Endothelial cell of umbilical vein (primary cell): ENCODE data around the gene C15orf40. TPM values are rescaled to one million over a fixed set of nuclear protein-coding genes. Genes with fewer than 3 reads are reported as not detected.

Source experiments
- BruUV-seq: library from RNA; stranded (reverse); fragments of 400-500 nt; replicated peaks from 2 replicates; lab custom pipeline; 2021; lab: Mats Ljungman, UMichigan
- CTCF ChIA-PET: fragments of 300-600, 350-600 bp; sonication (Branson Sonifier 250); formaldehyde crosslinking; loops from one replicate; lab custom pipeline; 2021; ENCODE audit warnings: antibody characterized with exemption, inconsistent platforms; lab: Charles Lee
- POLR2A ChIA-PET: fragments of 300-600, 350-600 bp; sonication (Branson Sonifier 250); formaldehyde crosslinking; loops from one replicate; lab custom pipeline; 2021; ENCODE audit warnings: antibody characterized with exemption, inconsistent platforms; lab: Charles Lee
- DNase-seq: peaks from one replicate; pipeline ENCODE4 v3.0.0-alpha.2; 2011; ENCODE audit warnings: low read depth, low spot score
- FAIRE-seq: peaks from 2 replicates; lab custom pipeline; 2011; peaks lifted over from hg19 to GRCh38; lab: Jason Lieb, UNC
- H2AFZ ChIP-seq: 2 replicates; pipeline ENCODE4 v1.6.0; 2012; ENCODE audit warnings: low read depth, low read length, control low read depth, inconsistent platforms
- H3K27ac ChIP-seq: 2 replicates; pipeline ENCODE4 v1.5.1; 2011; ENCODE audit warnings: low read depth, mild to moderate bottlenecking, control low read depth, low read length, moderate library complexity; ENCODE audit not compliant: insufficient read depth
- H3K27me3 ChIP-seq, 2 experiments: 2 replicates each; pipeline versions ENCODE4 v1.6.0 to v1.6.1; 2011; ENCODE audit warnings: low read length in 2 of 2, mixed read lengths in 1 of 2; ENCODE audit not compliant: control insufficient read depth in 2 of 2, insufficient read depth in 2 of 2
- H3K36me3 ChIP-seq, 2 experiments: 2 replicates in 1 of 2; 3 replicates in 1 of 2; pipeline ENCODE4 v1.5.1; 2011; ENCODE audit warnings: low read length in 2 of 2, mild to moderate bottlenecking in 1 of 2, moderate library complexity in 1 of 2; ENCODE audit not compliant: control insufficient read depth in 2 of 2, insufficient read depth in 2 of 2; ENCODE audit errors: extremely low read depth in 1 of 2
- H3K4me1 ChIP-seq: 3 replicates; pipeline ENCODE4 v1.5.1; 2011; ENCODE audit warnings: mild to moderate bottlenecking, low read length; ENCODE audit not compliant: control insufficient read depth, insufficient read depth; ENCODE audit errors: extremely low read depth
- H3K4me2 ChIP-seq: 2 replicates; pipeline ENCODE4 v1.6.1; 2011; ENCODE audit warnings: low read length, control low read depth, mixed read lengths; ENCODE audit not compliant: insufficient read depth
- H3K4me3 ChIP-seq, 3 experiments: fragments of 200-600 bp in 1 of 3; sonication (generic), shearing (Covaris generic) in 1 of 3; replicated peaks in 1 of 3; 2 replicates each; pipeline ENCODE4 v1.5.1; 2011 to 2016; ENCODE audit warnings: control low read depth in 3 of 3, low read length in 3 of 3, mild to moderate bottlenecking in 2 of 3, inconsistent platforms in 1 of 3, low read depth in 1 of 3, moderate library complexity in 1 of 3; ENCODE audit not compliant: insufficient read depth in 1 of 3
- H3K79me2 ChIP-seq: 2 replicates; pipeline ENCODE4 v1.6.0; 2012; ENCODE audit warnings: low read length, inconsistent platforms; ENCODE audit not compliant: control insufficient read depth, insufficient read depth
- H3K9ac ChIP-seq: replicated peaks from 2 replicates; pipeline ENCODE3; 2011; ENCODE audit warnings: low read length, control low read depth; ENCODE audit not compliant: insufficient read depth; ENCODE audit errors: extremely low read depth
- H3K9me1 ChIP-seq: replicated peaks from 3 replicates; pipeline ENCODE4 v1.6.0; 2011; ENCODE audit warnings: mild to moderate bottlenecking, low read length; ENCODE audit not compliant: control insufficient read depth, insufficient read depth; ENCODE audit errors: extremely low read depth
- H3K9me3 ChIP-seq: replicated peaks from 2 replicates; pipeline ENCODE4 v1.5.1; 2012; ENCODE audit warnings: low read length, inconsistent platforms; ENCODE audit not compliant: control insufficient read depth, insufficient read depth
- H4K20me1 ChIP-seq: replicated peaks from 2 replicates; pipeline ENCODE3; 2011; ENCODE audit warnings: mild to moderate bottlenecking, low read length; ENCODE audit not compliant: control insufficient read depth, insufficient read depth; ENCODE audit errors: extremely low read depth
- EZH2 ChIP-seq: IDR thresholded peaks from 2 replicates; pipeline ENCODE4 v1.6.1; 2012; ENCODE audit warnings: borderline replicate concordance, low read depth, mild to moderate bottlenecking, moderate library complexity, low read length, inconsistent platforms; ENCODE audit not compliant: severe bottlenecking
- FOS ChIP-seq: IDR thresholded peaks from 2 replicates; pipeline ENCODE4 v1.6.1; 2011; ENCODE audit warnings: mild to moderate bottlenecking, low read length, moderate library complexity, borderline replicate concordance; ENCODE audit not compliant: insufficient read depth
- GATA2 ChIP-seq: IDR thresholded peaks from 2 replicates; pipeline ENCODE4 v1.7.0; 2011; ENCODE audit warnings: low read depth, mild to moderate bottlenecking, moderate library complexity, mixed read lengths, low read length; ENCODE audit not compliant: insufficient read length, insufficient read depth
- JUN ChIP-seq: IDR thresholded peaks from 2 replicates; pipeline ENCODE4 v1.6.1; 2011; ENCODE audit warnings: borderline replicate concordance, low read depth; ENCODE audit not compliant: insufficient read length, insufficient read depth
- MYC ChIP-seq: IDR thresholded peaks from one replicate; pipeline ENCODE4 v1.6.1; 2011; ENCODE audit warnings: mild to moderate bottlenecking, low read depth, low read length
- POLR2A ChIP-seq: IDR thresholded peaks from 2 replicates; pipeline ENCODE4 v1.6.1; 2012; ENCODE audit warnings: low read depth, mild to moderate bottlenecking, control low read depth, low read length
- POLR2AphosphoS5 ChIP-seq: IDR thresholded peaks from 2 replicates; pipeline ENCODE4 v1.6.1; 2012; ENCODE audit warnings: low read depth, mild to moderate bottlenecking, control low read depth, low read length, moderate library complexity; ENCODE audit not compliant: insufficient read depth
- dilution Hi-C: fragments of 300-500 bp; cut with MboI; formaldehyde crosslinking; loops from one replicate; pipeline ENCODE4 v1.15.0; 2019; ENCODE audit warnings: low sequenced_read_pairs; ENCODE audit not compliant: extremely low pct_ligation_motif_present
- intact Hi-C: fragments of 100-400 bp; cut with micrococcal nuclease; formaldehyde crosslinking; loops from one replicate; pipeline ENCODE4 v1.10.0; 2022
- polyA plus RNA-seq, 4 experiments: library from polyadenylated mRNA; depleted of rRNA in 3 of 4; stranded (reverse) in 3 of 4; unstranded in 1 of 4; fragments of >200 nt; gene quantifications; 2 replicates each; pipeline versions ENCODE4 v1.2.1 to v1.2.3, GENCODE V29; 2011 to 2012; ENCODE audit warnings: missing spikeins in 1 of 4
- total RNA-seq: library from RNA; stranded (reverse); gene quantifications from 2 replicates; pipeline ENCODE4 v1.2.3, GENCODE V29; 2021
- TF ChIP-seq, protein P1 (sequence below): IDR thresholded peaks from 2 replicates; pipeline ENCODE4 v1.6.1; 2011; ENCODE audit not compliant: insufficient read depth, insufficient read length
- TF ChIP-seq, protein P2 (sequence below), 2 donors: IDR thresholded peaks; 1 replicate in 1 of 2; 2 replicates in 1 of 2; pipeline ENCODE4 v1.5.1; 2011; ENCODE audit warnings: low read length in 2 of 2, mild to moderate bottlenecking in 2 of 2, moderate library complexity in 2 of 2, control low read depth in 1 of 2, inconsistent platforms in 1 of 2, low read depth in 1 of 2; ENCODE audit not compliant: insufficient read depth in 1 of 2; ENCODE audit errors: extremely low read depth in 1 of 2

Gene C15orf40
- total and polyA plus RNA-seq, 2 donors (not counting 3 experiments of a cell fraction or from before 2014, with no cell fraction given) = 15.4 to 27.9 TPM

DNA sequence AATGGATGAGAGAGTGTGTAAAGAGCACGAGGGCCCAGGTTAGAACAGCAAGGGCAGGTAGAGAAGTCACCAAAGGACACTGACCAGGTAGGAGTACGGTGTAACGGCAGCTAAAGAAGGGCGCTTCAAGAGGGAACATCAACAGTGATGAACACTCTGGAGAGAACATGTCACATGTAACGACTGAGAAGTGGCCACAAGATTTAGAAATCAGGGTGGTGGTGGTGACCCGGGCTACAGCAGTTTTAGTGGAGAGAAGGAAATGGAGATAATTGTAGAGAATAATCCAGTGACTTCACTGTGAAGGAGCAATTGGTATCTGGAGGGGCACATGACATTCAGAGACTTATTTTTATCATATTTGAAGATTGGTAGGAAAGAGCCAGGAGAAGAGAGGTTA is 1.2 kb upstream of the C15orf40 start:
- peaks cover 24% of the 10 kb centered on the region for H3K4me1 ChIP-seq
- H3K4me3 ChIP-seq = no peak overlapping the region
- FAIRE-seq (no peak), DNase-seq (no peak)
- CTCF ChIA-PET = interaction anchor here (1.6 to 3.5 kb wide), 2 partner anchors 52 to 89 kb away, joined by 3 to 9 read pairs; no protein-coding TSS in a partner anchor
- peak overlapping the region; percentile 49 for H3K4me2 ChIP-seq
- no peak overlapping the region for H3K27ac ChIP-seq
- dilution Hi-C loops (no loop called here), intact Hi-C loops (loop anchor here (5.0 to 10.0 kb wide), 3 partner anchors 270 to 552 kb away; partner anchors contain the start of genes BNC1 and RPS17)
- TF ChIP-seq, protein P1, sequence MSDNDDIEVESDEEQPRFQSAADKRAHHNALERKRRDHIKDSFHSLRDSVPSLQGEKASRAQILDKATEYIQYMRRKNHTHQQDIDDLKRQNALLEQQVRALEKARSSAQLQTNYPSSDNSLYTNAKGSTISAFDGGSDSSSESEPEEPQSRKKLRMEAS = no peak
- TF ChIP-seq MYC = no peak
- peak; percentile 36 for TF ChIP-seq POLR2A
- TF ChIP-seq POLR2AphosphoS5 = no peak
- POLR2A ChIA-PET = no interaction called here
- no TSS peak for BruUV-seq
- peaks cover 6 to 8% of the 10 kb centered on the region in 2 experiments for H3K36me3 ChIP-seq
- H4K20me1 ChIP-seq = no peaks in the 10 kb centered on the region
- no peak overlapping the region for H3K9ac ChIP-seq
- peaks cover 11% of the 10 kb centered on the region for H3K79me2 ChIP-seq
- no peaks in the 10 kb centered on the region for H3K9me3 ChIP-seq
- H3K9me1 ChIP-seq = no peaks in the 10 kb centered on the region
- no peak overlapping the region for H2AFZ ChIP-seq
- no peaks in the 10 kb centered on the region for H3K27me3 ChIP-seq

DNA sequence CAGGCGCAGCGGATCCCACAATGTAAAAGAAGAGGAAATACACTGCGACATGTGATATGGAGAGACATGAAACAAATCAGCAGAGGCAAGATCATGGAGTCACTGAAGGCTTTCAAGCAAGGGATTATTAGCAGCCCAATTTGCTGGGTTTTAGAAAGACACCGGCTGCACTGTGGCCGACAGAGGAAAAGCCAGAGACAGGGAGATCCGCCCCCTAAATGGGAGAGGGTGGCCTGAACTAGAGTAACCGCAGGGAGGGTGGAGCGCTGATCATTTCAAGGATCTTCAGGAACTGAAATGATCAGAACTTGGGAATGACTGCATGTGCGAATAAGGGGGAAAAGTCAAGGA is 612 bp upstream of the C15orf40 start:
- Histone ChIP-seq H3K27ac (peak overlapping the region; percentile 64), H2AFZ (peak overlapping the region; percentile 83), H3K4me2 (peak overlapping the region; percentile 49), H4K20me1 (no peaks in the 10 kb centered on the region), H3K4me1 (peaks cover 19% of the 10 kb centered on the region), H3K36me3 (peaks cover 6 to 7% of the 10 kb centered on the region in 2 experiments), H3K79me2 (peaks cover 11% of the 10 kb centered on the region), H3K9me3 (no peaks in the 10 kb centered on the region), H3K27me3 (no peaks in the 10 kb centered on the region), H3K9me1 (no peaks in the 10 kb centered on the region), H3K9ac (peak overlapping the region; percentile 66), H3K4me3 (peak overlapping the region in 2 of 3 experiments; percentile 87 to 100)
- no peak for DNase-seq
- TF ChIP-seq GATA2 = no peak
- TF ChIP-seq JUN = no peak
- no peak for TF ChIP-seq POLR2AphosphoS5
- TF ChIP-seq, protein P1 = no peak
- no peak for TF ChIP-seq FOS
- no peak for TF ChIP-seq POLR2A
- TF ChIP-seq EZH2 = no peak
- TF ChIP-seq MYC = no peak
- TF ChIP-seq, protein P2, sequence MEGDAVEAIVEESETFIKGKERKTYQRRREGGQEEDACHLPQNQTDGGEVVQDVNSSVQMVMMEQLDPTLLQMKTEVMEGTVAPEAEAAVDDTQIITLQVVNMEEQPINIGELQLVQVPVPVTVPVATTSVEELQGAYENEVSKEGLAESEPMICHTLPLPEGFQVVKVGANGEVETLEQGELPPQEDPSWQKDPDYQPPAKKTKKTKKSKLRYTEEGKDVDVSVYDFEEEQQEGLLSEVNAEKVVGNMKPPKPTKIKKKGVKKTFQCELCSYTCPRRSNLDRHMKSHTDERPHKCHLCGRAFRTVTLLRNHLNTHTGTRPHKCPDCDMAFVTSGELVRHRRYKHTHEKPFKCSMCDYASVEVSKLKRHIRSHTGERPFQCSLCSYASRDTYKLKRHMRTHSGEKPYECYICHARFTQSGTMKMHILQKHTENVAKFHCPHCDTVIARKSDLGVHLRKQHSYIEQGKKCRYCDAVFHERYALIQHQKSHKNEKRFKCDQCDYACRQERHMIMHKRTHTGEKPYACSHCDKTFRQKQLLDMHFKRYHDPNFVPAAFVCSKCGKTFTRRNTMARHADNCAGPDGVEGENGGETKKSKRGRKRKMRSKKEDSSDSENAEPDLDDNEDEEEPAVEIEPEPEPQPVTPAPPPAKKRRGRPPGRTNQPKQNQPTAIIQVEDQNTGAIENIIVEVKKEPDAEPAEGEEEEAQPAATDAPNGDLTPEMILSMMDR (IDR thresholded peaks at IDR 0.05; ENCODE audit: extremely low read depth in 1 of 2, insufficient read depth in 1 of 2, low read depth in 1 of 2, low read length in 2 of 2) = no peak
- intact Hi-C loops = loop anchor here (5.0 to 10.0 kb wide), 3 partner anchors 270 to 553 kb away; partner anchors contain the start of genes BNC1 and RPS17
- FAIRE-seq = no peak
- ChIA-PET CTCF (interaction anchor here (1.2 to 3.5 kb wide), 21 partner anchors 10 to 481 kb away, joined by 3 to 22 read pairs (median 6); partner anchors contain the start of genes BTBD1, HDGFL3, RAMAC and TM6SF1), POLR2A (interaction anchor here (1.1 kb wide), 2 partner anchors 26 to 97 kb away, joined by 3 to 4 read pairs; partner anchors contain the start of gene RAMAC)
- BruUV-seq = no TSS peak
- dilution Hi-C loops = no loop called here
